AG04450 (cell line): ENCODE data around the gene CTSH. TPM values are rescaled to one million over a fixed set of nuclear protein-coding genes. Genes with fewer than 3 reads are reported as not detected.

Experiments used
- CTCF ChIA-PET: fragments of 300-600, 350-600 bp; formaldehyde crosslinking; extraction: SDS; loops from one replicate; lab custom pipeline; 2022; ENCODE audit warnings: antibody characterized with exemption, inconsistent platforms; lab: Charles Lee
- POLR2A ChIA-PET: fragments of 350-600 bp; formaldehyde crosslinking; extraction: SDS; loops from one replicate; lab custom pipeline; 2021; ENCODE audit warnings: antibody characterized with exemption, inconsistent platforms; lab: Yijun Ruan, JAX
- DNase-seq: peaks from one replicate; pipeline ENCODE4 v3.0.0-alpha.2; 2011; ENCODE audit warnings: low read depth, low spot score
- H3K27ac ChIP-seq: one replicate; pipeline ENCODE4 v1.5.1; 2012; ENCODE audit warnings: low read depth, low read length, control low read depth
- H3K27me3 ChIP-seq: one replicate; pipeline ENCODE4 v1.6.0; 2012; ENCODE audit warnings: low read length; ENCODE audit not compliant: control insufficient read depth, insufficient read depth
- H3K4me3 ChIP-seq: 2 replicates; pipeline ENCODE4 v1.5.1; 2011; ENCODE audit warnings: mild to moderate bottlenecking, low read depth, low read length, control low read depth
- H3K9me3 ChIP-seq: 2 replicates; pipeline ENCODE4 v1.5.1; 2012; ENCODE audit warnings: low read length; ENCODE audit not compliant: control insufficient read depth, insufficient read depth
- polyA plus RNA-seq: library from polyadenylated mRNA; depleted of rRNA; stranded (reverse); fragments of >200 nt; gene quantifications from 2 replicates; pipeline ENCODE4 v1.2.3, GENCODE V29; 2011
- TF ChIP-seq, protein P1 (sequence below): IDR thresholded peaks from 2 replicates; pipeline ENCODE4 v1.5.1; 2011; ENCODE audit warnings: low read depth, low read length, control low read depth, inconsistent platforms

Gene CTSH
- polyA plus RNA-seq, 1 experiment = 4.8 TPM

DNA sequence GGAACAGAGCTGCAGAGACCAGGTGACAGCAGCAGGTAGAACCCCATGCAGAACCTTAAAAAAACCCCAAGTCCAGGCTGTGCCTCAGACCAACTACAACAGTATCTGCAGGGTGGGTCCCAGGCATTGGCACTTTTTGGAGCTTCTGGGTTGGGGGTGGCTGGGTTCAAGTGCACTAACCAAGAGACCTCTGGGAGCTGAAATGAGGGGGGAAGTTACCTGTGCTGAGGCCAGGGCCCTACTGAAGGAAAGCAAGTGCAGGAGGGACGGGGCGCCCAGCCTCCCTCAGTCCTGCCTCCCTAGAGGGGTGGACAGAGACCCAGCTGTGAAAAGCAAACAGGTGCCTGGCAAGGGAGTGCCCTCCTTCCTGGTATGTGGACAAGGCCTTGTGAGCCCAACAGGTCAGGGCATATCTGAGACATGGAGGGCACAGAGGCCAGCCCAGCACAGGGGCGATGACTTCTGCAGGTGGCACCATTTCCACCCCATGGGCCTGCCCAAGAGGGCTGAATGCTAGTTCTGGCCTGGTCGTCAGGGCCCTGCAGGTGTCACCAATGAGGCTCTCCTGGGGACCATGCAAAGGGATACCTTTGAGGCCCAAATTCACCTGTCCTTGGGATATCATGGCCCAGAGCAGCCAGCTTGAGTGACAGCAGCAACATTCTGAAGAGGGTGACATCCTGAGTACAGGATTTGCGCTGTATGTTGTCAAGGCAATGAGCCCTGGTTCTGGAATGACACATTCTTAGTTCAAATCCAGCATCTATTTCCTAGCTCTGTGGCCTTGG lies 18.7 kb downstream of the CTSH start:
- Histone ChIP-seq H3K27ac (no peak overlapping the region), H3K4me3 (no peak overlapping the region), H3K27me3 (no peaks in the 10 kb centered on the region), H3K9me3 (no peaks in the 10 kb centered on the region; the same call in 1 of the 2 replicates)
- DNase-seq = no peak
- ChIA-PET CTCF (interaction anchor here (1.6 kb wide), 1 partner anchor 16 kb away, joined by 3 read pairs; no protein-coding TSS in a partner anchor), POLR2A (no interaction called here)
- TF ChIP-seq, protein P1, sequence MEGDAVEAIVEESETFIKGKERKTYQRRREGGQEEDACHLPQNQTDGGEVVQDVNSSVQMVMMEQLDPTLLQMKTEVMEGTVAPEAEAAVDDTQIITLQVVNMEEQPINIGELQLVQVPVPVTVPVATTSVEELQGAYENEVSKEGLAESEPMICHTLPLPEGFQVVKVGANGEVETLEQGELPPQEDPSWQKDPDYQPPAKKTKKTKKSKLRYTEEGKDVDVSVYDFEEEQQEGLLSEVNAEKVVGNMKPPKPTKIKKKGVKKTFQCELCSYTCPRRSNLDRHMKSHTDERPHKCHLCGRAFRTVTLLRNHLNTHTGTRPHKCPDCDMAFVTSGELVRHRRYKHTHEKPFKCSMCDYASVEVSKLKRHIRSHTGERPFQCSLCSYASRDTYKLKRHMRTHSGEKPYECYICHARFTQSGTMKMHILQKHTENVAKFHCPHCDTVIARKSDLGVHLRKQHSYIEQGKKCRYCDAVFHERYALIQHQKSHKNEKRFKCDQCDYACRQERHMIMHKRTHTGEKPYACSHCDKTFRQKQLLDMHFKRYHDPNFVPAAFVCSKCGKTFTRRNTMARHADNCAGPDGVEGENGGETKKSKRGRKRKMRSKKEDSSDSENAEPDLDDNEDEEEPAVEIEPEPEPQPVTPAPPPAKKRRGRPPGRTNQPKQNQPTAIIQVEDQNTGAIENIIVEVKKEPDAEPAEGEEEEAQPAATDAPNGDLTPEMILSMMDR = no peak

DNA sequence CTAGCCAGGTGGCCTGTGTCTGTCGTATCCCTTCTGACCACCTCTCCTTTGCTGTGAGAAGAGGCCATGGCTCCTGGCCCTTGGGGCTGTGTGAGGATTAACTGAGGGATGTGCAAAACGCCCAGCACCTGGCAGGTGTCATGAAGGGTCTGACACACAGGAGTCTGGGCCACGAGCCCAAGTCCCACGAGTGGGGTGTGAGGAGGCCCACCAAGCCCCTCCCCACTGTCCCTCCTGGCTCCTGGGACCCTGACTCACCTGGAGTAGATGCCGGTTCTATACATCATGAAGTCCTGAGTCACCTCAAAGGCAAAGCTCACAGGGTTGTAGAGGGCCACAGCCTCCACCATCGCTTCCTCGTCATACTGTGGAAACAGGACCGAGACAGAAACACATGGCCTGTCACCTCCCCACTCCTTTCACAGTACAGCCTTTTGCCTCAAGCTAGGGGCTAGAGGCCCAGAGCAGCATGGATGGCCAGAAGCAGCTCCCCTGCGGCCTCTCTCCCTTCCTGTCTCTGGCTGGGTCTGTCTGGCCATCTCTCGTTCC lies 19.7 kb downstream of the CTSH start:
- H3K27me3 ChIP-seq = no peaks in the 10 kb centered on the region
- TF ChIP-seq, protein P1 = no peak
- H3K9me3 ChIP-seq = no peaks in the 10 kb centered on the region; the same call in 1 of the 2 replicates
- no peak overlapping the region for H3K27ac ChIP-seq
- ChIA-PET POLR2A (no interaction called here), CTCF (interaction anchor here (1.6 kb wide), 1 partner anchor 15 kb away, joined by 3 read pairs; no protein-coding TSS in a partner anchor)
- no peak for DNase-seq
- no peak overlapping the region for H3K4me3 ChIP-seq

DNA sequence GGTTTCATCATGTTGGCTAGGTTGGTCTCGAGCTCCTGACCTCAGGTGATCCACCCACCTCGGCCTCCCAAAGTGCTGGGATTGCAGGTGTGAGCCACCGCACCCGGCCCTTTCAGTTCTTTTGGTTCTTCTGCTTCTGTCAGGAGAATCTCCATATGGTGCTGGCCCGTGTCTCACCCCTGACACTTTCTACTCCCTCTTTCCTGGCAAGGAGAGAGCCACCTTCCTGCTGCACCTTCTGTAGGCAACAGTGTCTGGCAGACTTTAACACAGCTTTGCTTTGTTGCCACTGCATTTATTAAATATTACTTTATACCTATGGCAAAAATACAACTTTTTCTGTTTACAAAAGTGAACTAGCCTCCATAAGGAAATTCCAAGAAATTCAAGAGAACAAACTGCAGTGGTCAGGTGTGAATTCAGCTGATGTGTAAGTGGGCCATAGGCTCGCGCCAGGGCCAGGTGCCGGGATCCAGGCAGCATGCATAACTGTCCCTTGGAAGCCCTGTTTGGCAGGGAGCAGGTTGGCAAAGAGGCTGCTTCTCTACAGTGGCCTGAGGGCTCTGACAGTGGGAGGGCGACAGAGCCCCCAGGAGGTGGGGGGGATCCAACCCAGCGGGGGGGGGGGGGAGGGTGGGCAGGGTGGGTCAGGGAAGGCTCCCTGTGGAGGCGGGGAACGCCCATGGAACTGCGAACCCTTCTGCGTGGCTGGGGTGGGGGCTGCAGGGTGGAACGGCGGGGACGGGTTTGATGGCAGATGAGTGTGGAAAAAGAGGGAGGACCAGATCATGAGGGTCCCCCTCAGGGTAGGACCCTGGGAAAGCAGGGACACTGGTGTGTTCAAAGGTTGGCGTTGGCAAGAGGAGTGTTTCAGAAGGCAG lies 21.1 kb downstream of the CTSH start:
- TF ChIP-seq, protein P1 = no peak
- Histone ChIP-seq H3K27ac (no peak overlapping the region), H3K4me3 (no peak overlapping the region), H3K9me3 (no peaks in the 10 kb centered on the region), H3K27me3 (no peaks in the 10 kb centered on the region)
- ChIA-PET POLR2A (no interaction called here), CTCF (interaction anchor here (2.3 kb wide), 1 partner anchor 260 kb away, joined by 6 read pairs; no protein-coding TSS in a partner anchor)
- DNase-seq = no peak

DNA sequence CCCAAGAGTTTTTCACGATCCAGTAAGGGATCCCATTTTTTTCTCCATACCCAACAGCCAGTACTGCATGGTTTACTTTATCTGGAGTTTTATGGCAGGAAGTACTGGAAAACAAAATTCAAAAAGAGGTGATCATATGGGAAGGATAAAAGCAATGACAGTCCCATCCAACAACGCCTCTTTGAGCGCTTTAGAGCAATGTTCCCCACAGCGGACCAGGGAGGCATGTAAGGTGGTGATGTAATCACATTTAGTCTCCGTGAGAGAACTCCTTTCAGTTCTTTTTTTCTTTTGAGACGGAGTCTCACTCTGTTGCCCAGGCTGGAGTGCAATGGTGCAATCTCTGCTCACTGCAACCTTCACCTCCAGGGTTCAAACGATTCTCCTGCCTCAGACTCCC lies 21.8 kb downstream of the CTSH start:
- Histone ChIP-seq H3K27me3 (no peaks in the 10 kb centered on the region), H3K9me3 (no peaks in the 10 kb centered on the region), H3K4me3 (no peak overlapping the region), H3K27ac (no peak overlapping the region)
- ChIA-PET POLR2A (no interaction called here), CTCF (interaction anchor here (2.3 kb wide), 1 partner anchor 261 kb away, joined by 6 read pairs; no protein-coding TSS in a partner anchor)
- no peak for DNase-seq
- TF ChIP-seq, protein P1 = no peak
